Measurements from ENCODE around the gene DES.
A peak's percentile ranks its signal among the peaks of the same experiment; 100 is the strongest.

Gene DES

GRCh38 chr2:219434718-219435525, 16.7 kb downstream of the DES start, which contains the start of gene SPEG:
Gene SPEG, plus strand, starts transcription at chr2:219434843. Its CDS starts 135 bp downstream, at chr2:219434978.
- H3K4me2 ChIP-seq (ENCODE audit: low read length) = peak within 1 kb of the TSS; percentile 67
- H3K4me3 ChIP-seq (ENCODE audit: low read length) = peak within 1 kb of the TSS; percentile 40
- H3K36me3 ChIP-seq (ENCODE audit: insufficient read depth, low read length) = no peaks in the 10 kb centered on the region
- H3K9me3 ChIP-seq (replicated peaks; ENCODE audit: low read length) = no peaks in the 10 kb centered on the region
- H3K4me1 ChIP-seq (ENCODE audit: control insufficient read depth, insufficient read depth, low read length) = peaks cover 23% of the 10 kb centered on the region
- peaks cover 8% of the 10 kb centered on the region for H3K27me3 ChIP-seq (ENCODE audit: control insufficient read depth, insufficient read depth, low read length)
- no peak within 1 kb of the TSS for H3K9ac ChIP-seq (ENCODE audit: low read depth, low read length)

GRCh38 chr2:219435701-219436100, 17.5 kb downstream of the DES start:
- Histone ChIP-seq H3K4me2 (ENCODE audit: low read length) (no peak overlapping the region), H3K4me1 (ENCODE audit: control insufficient read depth, insufficient read depth, low read length) (peaks cover 19% of the 10 kb centered on the region), H3K9ac (ENCODE audit: low read depth, low read length) (no peak overlapping the region), H3K27me3 (ENCODE audit: control insufficient read depth, insufficient read depth, low read length) (peaks cover 8% of the 10 kb centered on the region), H3K4me3 (ENCODE audit: low read length) (no peak overlapping the region), H3K36me3 (ENCODE audit: insufficient read depth, low read length) (no peaks in the 10 kb centered on the region), H3K9me3 (replicated peaks; ENCODE audit: low read length) (no peaks in the 10 kb centered on the region)

GRCh38 chr2:219436491-219436890, 18.3 kb downstream of the DES start:
- H3K4me1 ChIP-seq (ENCODE audit: control insufficient read depth, insufficient read depth, low read length) = peaks cover 24% of the 10 kb centered on the region
- H3K4me2 ChIP-seq (ENCODE audit: low read length) = no peak overlapping the region
- no peak overlapping the region for H3K4me3 ChIP-seq (ENCODE audit: low read length)
- H3K27me3 ChIP-seq (ENCODE audit: control insufficient read depth, insufficient read depth, low read length) = peaks cover 8% of the 10 kb centered on the region
- no peak overlapping the region for H3K9ac ChIP-seq (ENCODE audit: low read depth, low read length)
- no peaks in the 10 kb centered on the region for H3K36me3 ChIP-seq (ENCODE audit: insufficient read depth, low read length)
- H3K9me3 ChIP-seq (replicated peaks; ENCODE audit: low read length) = no peaks in the 10 kb centered on the region

- Histone ChIP-seq H3K4me3 (ENCODE audit: low read length) (no peak overlapping the region), H3K4me2 (ENCODE audit: low read length) (no peak overlapping the region), H3K9ac (ENCODE audit: low read depth, low read length) (no peak overlapping the region), H3K36me3 (ENCODE audit: insufficient read depth, low read length) (no peaks in the 10 kb centered on the region), H3K9me3 (replicated peaks; ENCODE audit: low read length) (no peaks in the 10 kb centered on the region), H3K4me1 (ENCODE audit: control insufficient read depth, insufficient read depth, low read length) (peaks cover 26% of the 10 kb centered on the region), H3K27me3 (ENCODE audit: control insufficient read depth, insufficient read depth, low read length) (peaks cover 8% of the 10 kb centered on the region)
Observed at GRCh38 chr2:219437141-219437540, 19.0 kb downstream of the DES start.

GRCh38 chr2:219437690-219438206, 19.6 kb downstream of the DES start:
- H3K9me3 ChIP-seq (replicated peaks; ENCODE audit: low read length) = no peaks in the 10 kb centered on the region
- no peak overlapping the region for H3K4me2 ChIP-seq (ENCODE audit: low read length)
- H3K4me3 ChIP-seq (ENCODE audit: low read length) = no peak overlapping the region
- H3K36me3 ChIP-seq (ENCODE audit: insufficient read depth, low read length) = no peaks in the 10 kb centered on the region
- H3K9ac ChIP-seq (ENCODE audit: low read depth, low read length) = no peak overlapping the region
- peaks cover 30% of the 10 kb centered on the region for H3K4me1 ChIP-seq (ENCODE audit: control insufficient read depth, insufficient read depth, low read length)
- H3K27me3 ChIP-seq (ENCODE audit: control insufficient read depth, insufficient read depth, low read length) = peaks cover 8% of the 10 kb centered on the region

GRCh38 chr2:219438453-219438852, 20.3 kb downstream of the DES start:
- H3K27me3 ChIP-seq (ENCODE audit: control insufficient read depth, insufficient read depth, low read length) = peaks cover 8% of the 10 kb centered on the region
- no peak overlapping the region for H3K4me3 ChIP-seq (ENCODE audit: low read length)
- H3K36me3 ChIP-seq (ENCODE audit: insufficient read depth, low read length) = no peaks in the 10 kb centered on the region
- H3K4me2 ChIP-seq (ENCODE audit: low read length) = no peak overlapping the region
- no peaks in the 10 kb centered on the region for H3K9me3 ChIP-seq (replicated peaks; ENCODE audit: low read length)
- H3K9ac ChIP-seq (ENCODE audit: low read depth, low read length) = no peak overlapping the region
- H3K4me1 ChIP-seq (ENCODE audit: control insufficient read depth, insufficient read depth, low read length) = peaks cover 36% of the 10 kb centered on the region

- no peak overlapping the region for H3K9ac ChIP-seq (ENCODE audit: low read depth, low read length)
- peak overlapping the region; percentile 22 for H3K4me2 ChIP-seq (ENCODE audit: low read length)
- H3K36me3 ChIP-seq (ENCODE audit: insufficient read depth, low read length) = no peaks in the 10 kb centered on the region
- peaks cover 8% of the 10 kb centered on the region for H3K27me3 ChIP-seq (ENCODE audit: control insufficient read depth, insufficient read depth, low read length)
- peaks cover 34% of the 10 kb centered on the region for H3K4me1 ChIP-seq (ENCODE audit: control insufficient read depth, insufficient read depth, low read length)
- no peak overlapping the region for H3K4me3 ChIP-seq (ENCODE audit: low read length)
- no peaks in the 10 kb centered on the region for H3K9me3 ChIP-seq (replicated peaks; ENCODE audit: low read length)
Observed at GRCh38 chr2:219439506-219439905, 21.3 kb downstream of the DES start.

GRCh38 chr2:219440388-219441256, 22.4 kb downstream of the DES start:
- Histone ChIP-seq H3K36me3 (ENCODE audit: insufficient read depth, low read length) (no peaks in the 10 kb centered on the region), H3K9me3 (replicated peaks; ENCODE audit: low read length) (no peaks in the 10 kb centered on the region), H3K27me3 (ENCODE audit: control insufficient read depth, insufficient read depth, low read length) (peaks cover 3% of the 10 kb centered on the region), H3K9ac (ENCODE audit: low read depth, low read length) (no peak overlapping the region), H3K4me2 (ENCODE audit: low read length) (peak overlapping the region; percentile 96), H3K4me1 (ENCODE audit: control insufficient read depth, insufficient read depth, low read length) (peaks cover 29% of the 10 kb centered on the region), H3K4me3 (ENCODE audit: low read length) (peak overlapping the region; percentile 71)

GRCh38 chr2:219441451-219442255, 23.5 kb downstream of the DES start:
- Histone ChIP-seq H3K9ac (ENCODE audit: low read depth, low read length) (peak overlapping the region; percentile 66), H3K36me3 (ENCODE audit: insufficient read depth, low read length) (no peaks in the 10 kb centered on the region), H3K4me1 (ENCODE audit: control insufficient read depth, insufficient read depth, low read length) (peaks cover 35% of the 10 kb centered on the region), H3K9me3 (replicated peaks; ENCODE audit: low read length) (no peaks in the 10 kb centered on the region), H3K27me3 (ENCODE audit: control insufficient read depth, insufficient read depth, low read length) (peaks cover 2% of the 10 kb centered on the region), H3K4me3 (ENCODE audit: low read length) (peak overlapping the region; percentile 71), H3K4me2 (ENCODE audit: low read length) (peak overlapping the region; percentile 96)

- peak overlapping the region; percentile 71 for H3K4me3 ChIP-seq (ENCODE audit: low read length)
- H3K9ac ChIP-seq (ENCODE audit: low read depth, low read length) = peak overlapping the region; percentile 56
- H3K9me3 ChIP-seq (replicated peaks; ENCODE audit: low read length) = no peaks in the 10 kb centered on the region
- peak overlapping the region; percentile 79 for H3K4me2 ChIP-seq (ENCODE audit: low read length)
- H3K4me1 ChIP-seq (ENCODE audit: control insufficient read depth, insufficient read depth, low read length) = peaks cover 40% of the 10 kb centered on the region
- H3K27me3 ChIP-seq (ENCODE audit: control insufficient read depth, insufficient read depth, low read length) = peaks cover 2% of the 10 kb centered on the region
- no peaks in the 10 kb centered on the region for H3K36me3 ChIP-seq (ENCODE audit: insufficient read depth, low read length)
Observed at GRCh38 chr2:219442256-219443015, 24.3 kb downstream of the DES start.
